DMS 273 (cell line): Measurements from ENCODE around the gene RASD1.

ENCODE experiments used
- DNase-seq: peaks from one replicate; lab custom pipeline; 2025; ENCODE audit not compliant: unreplicated experiment; lab: John Stamatoyannopoulos, UW

The RASD1 gene

GRCh38 chr17:17527534-17527933, 31.3 kb upstream of the RASD1 start:
- DNase-seq, result no peak

- no peak for DNase-seq
Measured at GRCh38 chr17:17526369-17526768, 30.2 kb upstream of the RASD1 start.

- DNase-seq, result no peak
Measured at GRCh38 chr17:17525956-17526355, 29.8 kb upstream of the RASD1 start.

GRCh38 chr17:17525311-17525710, 29.1 kb upstream of the RASD1 start:
- no peak for DNase-seq

- no peak for DNase-seq
Measured at GRCh38 chr17:17523731-17524490, 27.7 kb upstream of the RASD1 start.

- DNase-seq, result peak; percentile 95
Measured at GRCh38 chr17:17523001-17523730, 27.0 kb upstream of the RASD1 start.

- no peak for DNase-seq
Measured at GRCh38 chr17:17520599-17521232, 24.5 kb upstream of the RASD1 start.

GRCh38 chr17:17519886-17520285, 23.7 kb upstream of the RASD1 start:
- DNase-seq, result no peak

GRCh38 chr17:17518951-17519350, 22.8 kb upstream of the RASD1 start:
- no peak for DNase-seq

- no peak for DNase-seq
Measured at GRCh38 chr17:17518014-17518413, 21.8 kb upstream of the RASD1 start.

- DNase-seq, result no peak
Measured at GRCh38 chr17:17516941-17517720, 20.9 kb upstream of the RASD1 start.

GRCh38 chr17:17515934-17516930, 20.0 kb upstream of the RASD1 start:
- peak; percentile 61 for DNase-seq

- DNase-seq, result peak; percentile 33
Measured at GRCh38 chr17:17514993-17515933, 19.1 kb upstream of the RASD1 start.

GRCh38 chr17:17514361-17514992, 18.3 kb upstream of the RASD1 start:
- peak; percentile 28 for DNase-seq

- no peak for DNase-seq
Measured at GRCh38 chr17:17513626-17514025, 17.4 kb upstream of the RASD1 start.

GRCh38 chr17:17512866-17513265, 16.7 kb upstream of the RASD1 start:
- no peak for DNase-seq

- DNase-seq, result no peak
Measured at GRCh38 chr17:17511881-17512858, 16.0 kb upstream of the RASD1 start.
